Fibroblast of the conjunctiva (primary cell): ENCODE results near the gene TTC7B.

Experiments used
- DNase-seq: peaks from one replicate; pipeline ENCODE4 v3.0.0-alpha.2; 2010; ENCODE audit warnings: low read depth

The TTC7B gene

GRCh38 chr14:90558041-90558982 is 257.9 kb downstream of the TTC7B start:
- no peak for DNase-seq

- no peak for DNase-seq
These were observed 258.7 kb downstream of the TTC7B start for GRCh38 chr14:90557516-90557915.

- no peak for DNase-seq
These were observed 259.4 kb downstream of the TTC7B start for GRCh38 chr14:90556666-90557450.

- no peak for DNase-seq
These were observed 260.2 kb downstream of the TTC7B start for GRCh38 chr14:90556012-90556477.

GRCh38 chr14:90555126-90556011 is 260.9 kb downstream of the TTC7B start:
- DNase-seq: no peak

GRCh38 chr14:90554341-90554740 is 261.9 kb downstream of the TTC7B start:
- no peak for DNase-seq

- no peak for DNase-seq
These were observed 262.3 kb downstream of the TTC7B start for GRCh38 chr14:90553921-90554336.

GRCh38 chr14:90553298-90553920 is 262.8 kb downstream of the TTC7B start:
- no peak for DNase-seq

GRCh38 chr14:90552465-90553297 is 263.5 kb downstream of the TTC7B start:
- no peak for DNase-seq

GRCh38 chr14:90551733-90552464 is 264.3 kb downstream of the TTC7B start:
- no peak for DNase-seq

GRCh38 chr14:90551070-90551704 is 265.0 kb downstream of the TTC7B start:
- DNase-seq: no peak

- no peak for DNase-seq
These were observed 266.2 kb downstream of the TTC7B start for GRCh38 chr14:90549794-90550641.

GRCh38 chr14:90548455-90548854 is 267.8 kb downstream of the TTC7B start:
- no peak for DNase-seq

- DNase-seq: no peak
These were observed 268.3 kb downstream of the TTC7B start for GRCh38 chr14:90547968-90548367.

GRCh38 chr14:90547250-90547649 is 269.0 kb downstream of the TTC7B start:
- no peak for DNase-seq

- no peak for DNase-seq
These were observed 269.5 kb downstream of the TTC7B start for GRCh38 chr14:90546767-90547166.

- DNase-seq: no peak
These were observed 270.1 kb downstream of the TTC7B start for GRCh38 chr14:90545966-90546751.

GRCh38 chr14:90545382-90545781 is 270.8 kb downstream of the TTC7B start:
- no peak for DNase-seq
